Muscle of back (tissue), 11 donors: ENCODE measurements around the gene RBCK1. TPM values are rescaled to one million over a fixed set of nuclear protein-coding genes. Genes with fewer than 3 reads are reported as not detected.
A peak's percentile ranks its signal among the peaks of the same experiment; 100 is the strongest.
"Not testable (repeated sequence)": the region's sequence is repeated elsewhere in the genome, so short reads cannot be mapped to it uniquely, and the experiment has no call there.

Source experiments
- DNase-seq, 3 donors: peaks; one replicate each; pipeline versions ENCODE4 v3.0.0 to v3.0.0-alpha.2; 2013
- polyA plus RNA-seq, 10 donors: library from polyadenylated mRNA; unstranded; fragments of 120-200 nt; gene quantifications; one replicate each; pipeline ENCODE4 v1.2.1, GENCODE V29; 2013; ENCODE audit not compliant: insufficient read length in 10 of 10

Gene RBCK1
- polyA plus RNA-seq, 10 donors = 38.9 to 72.6 (median 50.2) TPM

GRCh38 chr20:467755-468154 lies 59.7 kb downstream of the RBCK1 start:
- no peak for DNase-seq

- no peak for DNase-seq
Measured at GRCh38 chr20:469746-470490, 61.8 kb downstream of the RBCK1 start.

GRCh38 chr20:472137-472846 lies 64.2 kb downstream of the RBCK1 start:
- no peak for DNase-seq

GRCh38 chr20:472889-473292 lies 64.8 kb downstream of the RBCK1 start:
- DNase-seq = no peak

GRCh38 chr20:474581-474980 lies 66.5 kb downstream of the RBCK1 start:
- DNase-seq = no peak

GRCh38 chr20:475463-476357 lies 67.6 kb downstream of the RBCK1 start:
- DNase-seq = peak in 1 of 3 donors; percentile 41

GRCh38 chr20:476561-477249 lies 68.6 kb downstream of the RBCK1 start:
- not testable (repeated sequence) for DNase-seq

GRCh38 chr20:478010-478948 lies 70.2 kb downstream of the RBCK1 start:
- peak in 2 of 3 donors; percentile 52 to 61 for DNase-seq

GRCh38 chr20:478949-479429 lies 70.9 kb downstream of the RBCK1 start:
- peak; percentile 56 to 73 (median 62) for DNase-seq

- DNase-seq = no peak
Measured at GRCh38 chr20:479487-479886, 71.4 kb downstream of the RBCK1 start.

- no peak for DNase-seq
Measured at GRCh38 chr20:480044-480443, 71.9 kb downstream of the RBCK1 start.

GRCh38 chr20:481167-481566 lies 73.1 kb downstream of the RBCK1 start:
- no peak for DNase-seq

Other genes with a start within 250 kb of the RBCK1 start
- gene DEFB128, start 218.6 kb upstream of the RBCK1 start, polyA plus RNA-seq = not detected
- not detected for gene DEFB129, start 181.0 kb upstream of the RBCK1 start, polyA plus RNA-seq
- not detected for gene DEFB132, start 150.6 kb upstream of the RBCK1 start, polyA plus RNA-seq
- 10 to 100 TPM in 8 of 10 donors, 1 to 10 TPM in 2; 9.8 to 13.2 (median 10.7) TPM for gene C20orf96, start 117.5 kb upstream of the RBCK1 start, polyA plus RNA-seq
- 10 to 100 TPM; 24.6 to 40.1 (median 31.3) TPM for gene ZCCHC3, start 110.7 kb upstream of the RBCK1 start, polyA plus RNA-seq
- gene SOX12, start 82.7 kb upstream of the RBCK1 start, polyA plus RNA-seq = 10 to 100 TPM; 16.5 to 24.1 (median 20.6) TPM
- 10 to 100 TPM; 23.9 to 31.9 (median 26.6) TPM for gene NRSN2, start 61.2 kb upstream of the RBCK1 start, polyA plus RNA-seq
- gene TRIB3, start 27.5 kb upstream of the RBCK1 start, polyA plus RNA-seq = 1 to 10 TPM; 2.9 to 5.8 (median 3.8) TPM
- 10 to 100 TPM; 27.3 to 35.0 (median 29.8) TPM for gene TBC1D20, start 54.2 kb downstream of the RBCK1 start, polyA plus RNA-seq
- 100 to 1,000 TPM in 7 of 10 donors, 10 to 100 TPM in 3; 84.1 to 135 (median 115) TPM for gene CSNK2A1, start 135.5 kb downstream of the RBCK1 start, polyA plus RNA-seq
- gene TCF15, start 202.0 kb downstream of the RBCK1 start, polyA plus RNA-seq = 1 to 10 TPM; 2.8 to 5.3 (median 3.8) TPM
- 10 to 100 TPM in 4 of 10 donors, 1 to 10 TPM in 6; 6.8 to 11.7 (median 9.5) TPM for gene SRXN1, start 244.9 kb downstream of the RBCK1 start, polyA plus RNA-seq